ENCODE data around the gene URAD.

URAD gene

DNA sequence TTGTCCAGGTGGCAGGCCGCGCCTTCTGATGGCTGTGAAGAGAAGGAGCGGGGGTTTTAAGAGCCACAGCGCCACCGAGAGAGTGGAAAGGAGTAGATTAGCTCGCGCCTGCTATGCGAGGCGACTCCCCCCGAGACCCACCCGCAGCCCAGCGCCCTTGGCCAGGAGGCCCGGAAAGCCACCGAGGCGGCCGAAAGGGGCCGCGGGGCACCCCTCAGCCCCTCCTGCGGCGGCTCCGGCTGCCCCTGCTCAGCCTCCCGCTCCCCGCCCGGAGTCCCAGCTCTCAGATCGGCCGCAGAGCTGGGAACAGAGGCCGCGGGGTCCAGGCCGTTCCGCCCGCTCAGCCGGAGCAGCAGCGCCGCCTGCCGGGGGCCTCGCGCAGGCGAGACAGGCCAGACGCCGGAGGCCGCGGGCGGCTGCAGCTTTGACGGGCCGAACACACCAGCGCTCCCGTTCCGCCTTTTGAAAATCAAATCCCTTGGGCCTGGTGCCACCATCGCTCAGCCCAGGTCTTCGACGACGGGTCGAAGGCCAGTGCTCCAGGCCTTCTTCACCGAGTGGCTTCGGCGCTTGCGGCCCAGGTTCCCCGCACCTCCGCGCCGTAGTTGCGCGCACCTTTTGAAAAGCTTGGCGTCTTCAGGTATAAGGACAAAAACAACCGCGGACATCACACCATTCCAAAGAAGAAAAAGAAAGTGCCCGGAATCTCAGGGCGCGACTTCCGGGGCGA, 34.7 kb downstream of the URAD start:
- FAIRE-seq = no peak
- TF ChIP-seq CTCF (IDR thresholded peaks at IDR 0.05; ENCODE audit: insufficient read depth, missing control alignments) = peak; percentile 67
- no peak for DNase-seq (ENCODE audit: insufficient read length, low spot score)

DNA sequence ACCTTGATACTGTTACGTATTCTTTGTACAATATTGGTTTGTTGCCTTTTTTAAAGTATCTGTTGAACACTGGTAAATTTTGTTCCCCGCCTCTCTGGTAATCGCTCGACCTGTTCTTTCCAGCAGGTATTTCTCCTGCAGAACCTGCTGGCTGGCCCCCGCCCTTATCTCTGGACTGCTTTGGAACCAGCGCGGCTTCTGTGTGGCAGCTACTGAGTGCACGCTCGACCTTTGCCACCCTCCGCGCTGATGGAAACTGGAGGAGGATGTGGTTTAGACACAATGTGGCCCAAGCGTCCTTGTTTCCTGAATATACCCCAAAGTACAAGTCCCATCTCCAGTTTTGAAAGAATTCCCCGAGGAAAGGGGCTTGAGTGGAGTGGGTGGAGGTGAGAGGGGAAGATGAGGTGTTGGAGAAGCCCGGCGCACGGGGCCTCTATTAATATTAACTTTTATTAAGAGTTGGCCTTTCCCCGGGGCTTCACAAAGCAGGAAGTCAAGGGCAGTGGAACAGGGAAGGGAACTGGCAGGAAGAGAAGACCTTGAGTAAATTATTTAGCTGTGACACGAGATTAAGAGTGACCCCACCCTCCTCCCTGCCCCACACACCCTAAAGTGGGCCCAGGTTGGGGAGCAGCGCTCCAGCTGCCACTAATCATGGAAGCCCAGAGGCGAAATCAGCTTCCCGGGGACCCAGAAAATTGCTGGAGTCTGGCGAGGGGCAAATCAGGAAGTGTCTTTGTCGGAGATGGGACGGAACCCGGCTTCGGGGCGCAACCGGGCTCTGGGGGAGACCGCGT, 35.4 kb downstream of the URAD start:
- FAIRE-seq (no peak), DNase-seq (ENCODE audit: insufficient read length, low spot score) (no peak)
- no peak for TF ChIP-seq CTCF (IDR thresholded peaks at IDR 0.05; ENCODE audit: insufficient read depth, missing control alignments)

- TF ChIP-seq CTCF (IDR thresholded peaks at IDR 0.05; ENCODE audit: insufficient read depth, missing control alignments) = no peak
- no peak for DNase-seq (ENCODE audit: insufficient read length, low spot score)
- FAIRE-seq = no peak
These were observed 45.5 kb downstream of the URAD start for GRCh38 chr13:27942972-27943371.

- DNase-seq (ENCODE audit: insufficient read length, low spot score) (no peak), FAIRE-seq (no peak)
- no peak for TF ChIP-seq CTCF (IDR thresholded peaks at IDR 0.05; ENCODE audit: insufficient read depth, missing control alignments)
These were observed 54.7 kb downstream of the URAD start for GRCh38 chr13:27933580-27934328.

DNA sequence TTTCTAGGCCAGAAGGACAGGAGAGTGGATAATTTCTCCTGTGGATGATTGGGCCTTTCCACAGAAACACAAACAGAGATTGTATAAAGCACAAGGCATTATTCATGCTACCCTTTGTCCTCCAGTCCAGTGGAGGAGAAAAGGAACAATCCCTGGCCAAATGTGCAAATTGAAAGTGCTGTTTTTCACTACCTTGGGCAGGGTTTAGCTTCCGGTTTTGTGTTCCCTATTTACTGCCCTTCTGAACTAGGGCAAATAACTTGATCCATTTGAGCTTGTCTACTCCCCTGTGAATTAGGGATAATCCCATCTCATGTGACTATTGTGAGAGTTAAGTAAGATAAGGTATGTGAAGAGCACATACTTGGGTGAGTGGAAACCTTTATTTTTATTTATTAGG, 55.4 kb downstream of the URAD start:
- DNase-seq (ENCODE audit: insufficient read length, low spot score) = no peak
- no peak for TF ChIP-seq CTCF (IDR thresholded peaks at IDR 0.05; ENCODE audit: insufficient read depth, missing control alignments)
- FAIRE-seq = no peak

- no peak for DNase-seq (ENCODE audit: insufficient read length, low spot score)
- FAIRE-seq = no peak
- no peak for TF ChIP-seq CTCF (IDR thresholded peaks at IDR 0.05; ENCODE audit: insufficient read depth, missing control alignments)
These were observed 58.6 kb downstream of the URAD start for GRCh38 chr13:27929868-27930267.
